ENCODE results near the gene CALHM6.
"Not testable (repeated sequence)": the region's sequence is repeated elsewhere in the genome, so short reads cannot be mapped to it uniquely, and the experiment has no call there.

CALHM6 gene

DNA sequence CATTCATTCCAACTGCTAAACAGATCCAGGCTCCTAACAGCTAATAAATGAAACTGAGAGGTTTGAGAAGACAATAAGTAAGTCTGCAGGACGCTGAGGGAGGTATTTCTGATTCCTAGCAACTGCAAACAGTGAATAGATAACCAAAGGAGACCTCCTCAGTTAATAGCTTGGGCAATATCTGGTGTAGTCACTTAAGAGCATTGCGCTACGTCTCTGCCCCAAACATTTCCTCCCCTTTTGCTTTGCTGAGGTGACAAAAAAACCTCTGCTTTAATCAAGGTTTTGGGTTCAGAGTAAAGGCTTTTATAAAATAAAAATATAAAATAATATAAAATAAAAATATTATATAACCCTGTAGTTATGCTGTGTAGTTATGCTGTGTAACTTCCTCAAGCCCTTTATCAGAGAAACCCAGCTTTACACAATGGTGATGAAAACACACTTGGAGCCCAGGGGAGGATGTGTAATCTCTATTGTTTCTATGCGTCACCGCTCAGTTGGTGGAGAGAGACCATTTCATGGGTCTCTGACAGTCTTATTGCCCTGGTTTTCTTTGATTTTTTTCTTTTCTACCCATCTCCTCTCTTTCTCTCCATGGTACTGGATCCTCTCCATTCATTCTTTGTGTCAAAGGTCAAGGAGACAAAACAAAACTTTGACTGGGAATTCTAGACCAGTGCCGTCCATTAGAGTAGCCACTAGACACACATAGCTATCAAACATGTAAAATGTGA lies 31.3 kb downstream of the CALHM6 start:
- Histone ChIP-seq H3K4me3 (ENCODE audit: low read length) (no peak overlapping the region), H3K27me3 (ENCODE audit: control insufficient read depth, insufficient read depth, low read length) (no peaks in the 10 kb centered on the region), H3K9ac (ENCODE audit: low read length) (no peak overlapping the region), H3K36me3 (ENCODE audit: control insufficient read depth, insufficient read depth, low read length) (no peaks in the 10 kb centered on the region), H3K4me1 (ENCODE audit: control insufficient read depth, insufficient read depth, low read length) (no peaks in the 10 kb centered on the region), H3K27ac (ENCODE audit: low read depth, low read length) (no peak overlapping the region)

DNA sequence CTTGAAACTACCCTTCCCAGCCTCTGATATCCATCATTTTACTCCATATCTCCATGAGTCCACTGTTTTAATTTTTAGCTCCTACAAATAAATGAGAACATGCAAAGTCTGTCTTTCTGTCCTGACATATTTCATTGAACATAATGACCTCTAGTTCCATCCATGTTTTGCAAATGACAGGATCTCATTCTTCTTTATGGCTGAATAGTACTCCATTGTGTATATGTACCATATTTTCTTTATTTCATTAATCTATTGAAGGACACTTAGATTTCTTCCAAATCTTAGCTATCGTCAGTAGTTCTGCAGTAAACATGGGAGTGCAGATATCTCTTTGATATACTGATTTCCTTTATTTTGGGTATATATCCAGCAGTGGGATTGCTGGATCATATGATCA lies 34.0 kb downstream of the CALHM6 start:
- H3K36me3 ChIP-seq (ENCODE audit: control insufficient read depth, insufficient read depth, low read length); H3K27ac ChIP-seq (ENCODE audit: low read depth, low read length); H3K27me3 ChIP-seq (ENCODE audit: control insufficient read depth, insufficient read depth, low read length); H3K4me1 ChIP-seq (ENCODE audit: control insufficient read depth, insufficient read depth, low read length); H3K9ac ChIP-seq (ENCODE audit: low read length); H3K4me3 ChIP-seq (ENCODE audit: low read length): not testable (repeated sequence)

DNA sequence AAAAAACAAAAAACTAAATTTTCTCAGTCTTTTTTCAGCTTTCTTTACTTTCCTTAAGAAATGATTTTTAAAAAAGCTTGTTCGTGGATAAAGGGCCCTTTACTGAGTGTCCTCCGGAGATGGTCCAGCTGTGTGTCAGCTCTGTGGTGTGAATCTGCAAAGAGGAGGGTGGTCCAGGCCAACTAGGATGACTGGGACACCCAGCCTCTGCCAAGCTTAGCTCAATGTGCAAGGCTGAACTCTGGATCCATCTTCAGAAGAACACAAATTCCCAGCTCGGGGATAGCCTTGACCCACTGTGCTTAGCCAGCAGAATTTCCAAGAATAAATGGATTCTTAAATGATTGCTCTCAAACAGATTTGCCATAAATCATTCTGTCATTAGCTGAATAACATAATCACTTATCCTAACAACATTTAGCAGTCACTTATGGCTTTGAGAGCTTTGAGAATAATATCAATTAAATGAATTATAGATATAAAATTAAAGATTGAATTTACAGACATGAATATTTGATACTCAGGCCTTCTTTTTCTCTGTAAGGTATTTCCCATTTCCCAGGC lies 36.0 kb downstream of the CALHM6 start:
- H3K27me3 ChIP-seq (ENCODE audit: control insufficient read depth, insufficient read depth, low read length): no peaks in the 10 kb centered on the region
- H3K9ac ChIP-seq (ENCODE audit: low read length): no peak overlapping the region
- H3K4me1 ChIP-seq (ENCODE audit: control insufficient read depth, insufficient read depth, low read length): no peaks in the 10 kb centered on the region
- H3K27ac ChIP-seq (ENCODE audit: low read depth, low read length): no peak overlapping the region
- H3K36me3 ChIP-seq (ENCODE audit: control insufficient read depth, insufficient read depth, low read length): no peaks in the 10 kb centered on the region
- H3K4me3 ChIP-seq (ENCODE audit: low read length): no peak overlapping the region

DNA sequence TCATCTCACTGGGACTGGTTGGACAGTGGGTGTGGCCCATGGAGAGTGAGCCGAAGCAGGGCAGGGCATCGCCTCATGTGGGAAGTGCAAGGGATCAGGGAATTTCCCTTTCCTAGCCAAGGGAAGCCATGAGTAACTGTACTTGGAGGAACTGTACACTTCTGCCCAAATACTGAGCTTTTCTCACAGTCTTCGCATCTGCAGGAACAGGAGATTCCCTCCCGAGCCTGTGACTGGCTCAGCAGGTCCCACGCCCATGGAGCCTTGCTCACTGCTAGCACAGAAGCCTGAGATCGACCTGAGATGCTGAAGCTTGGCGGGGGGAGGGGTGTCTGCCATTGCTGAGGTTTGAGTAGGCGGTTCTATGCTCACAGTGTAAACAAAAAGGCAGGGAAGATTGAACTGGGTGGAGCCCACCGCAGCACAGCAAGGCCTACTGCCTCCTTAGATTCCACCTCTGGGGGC lies 39.8 kb downstream of the CALHM6 start:
- no peaks in the 10 kb centered on the region for H3K4me1 ChIP-seq (ENCODE audit: control insufficient read depth, insufficient read depth, low read length)
- H3K9ac ChIP-seq (ENCODE audit: low read length): no peak overlapping the region
- H3K4me3 ChIP-seq (ENCODE audit: low read length): no peak overlapping the region
- H3K36me3 ChIP-seq (ENCODE audit: control insufficient read depth, insufficient read depth, low read length): no peaks in the 10 kb centered on the region
- no peaks in the 10 kb centered on the region for H3K27me3 ChIP-seq (ENCODE audit: control insufficient read depth, insufficient read depth, low read length)
- no peak overlapping the region for H3K27ac ChIP-seq (ENCODE audit: low read depth, low read length)

DNA sequence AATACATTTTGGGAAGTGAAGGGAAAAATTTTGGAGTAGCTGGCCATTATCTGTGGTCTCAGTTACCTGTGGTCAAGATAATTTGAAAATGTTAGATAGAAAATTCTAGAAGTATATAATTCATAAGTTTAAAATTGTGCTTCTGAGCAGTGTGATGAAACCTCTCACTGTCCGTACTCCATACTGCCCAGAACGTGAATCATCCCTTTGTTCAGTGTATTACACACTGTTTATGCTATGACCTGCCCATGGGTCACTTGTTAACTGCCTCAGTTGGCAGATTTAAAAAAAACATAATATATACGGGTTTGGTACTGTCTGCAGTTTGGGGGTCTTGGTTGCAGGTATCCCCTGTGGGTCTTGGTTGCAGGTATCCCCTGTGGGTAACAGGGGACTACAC lies 46.1 kb downstream of the CALHM6 start:
- Histone ChIP-seq H3K9ac (ENCODE audit: low read length) (no peak overlapping the region), H3K27me3 (ENCODE audit: control insufficient read depth, insufficient read depth, low read length) (no peaks in the 10 kb centered on the region), H3K4me1 (ENCODE audit: control insufficient read depth, insufficient read depth, low read length) (peaks cover under 1% of the 10 kb centered on the region), H3K36me3 (ENCODE audit: control insufficient read depth, insufficient read depth, low read length) (no peaks in the 10 kb centered on the region), H3K4me3 (ENCODE audit: low read length) (no peak overlapping the region), H3K27ac (ENCODE audit: low read depth, low read length) (no peak overlapping the region)

DNA sequence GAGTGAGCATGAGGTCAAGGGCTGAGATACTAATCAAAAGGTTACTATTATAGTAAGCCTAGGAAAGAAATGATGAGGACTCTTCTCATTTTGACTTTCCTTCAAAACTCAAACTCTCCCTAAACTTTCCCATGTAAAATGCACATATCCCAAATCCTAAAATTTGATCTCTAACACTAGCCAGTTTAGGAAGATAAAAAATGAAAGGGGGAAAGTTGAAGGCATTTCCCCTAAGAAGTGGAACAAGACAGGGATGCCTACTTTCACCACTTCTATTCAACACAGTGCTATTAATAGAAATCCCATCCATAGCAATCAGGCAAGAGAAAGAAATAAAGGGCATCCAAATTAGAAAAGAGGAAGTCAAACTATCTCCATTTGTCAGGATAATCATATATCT lies 47.4 kb downstream of the CALHM6 start:
- H3K27ac ChIP-seq (ENCODE audit: low read depth, low read length): no peak overlapping the region
- H3K4me1 ChIP-seq (ENCODE audit: control insufficient read depth, insufficient read depth, low read length): peaks cover 2% of the 10 kb centered on the region
- no peak overlapping the region for H3K9ac ChIP-seq (ENCODE audit: low read length)
- no peaks in the 10 kb centered on the region for H3K27me3 ChIP-seq (ENCODE audit: control insufficient read depth, insufficient read depth, low read length)
- no peak overlapping the region for H3K4me3 ChIP-seq (ENCODE audit: low read length)
- no peaks in the 10 kb centered on the region for H3K36me3 ChIP-seq (ENCODE audit: control insufficient read depth, insufficient read depth, low read length)

DNA sequence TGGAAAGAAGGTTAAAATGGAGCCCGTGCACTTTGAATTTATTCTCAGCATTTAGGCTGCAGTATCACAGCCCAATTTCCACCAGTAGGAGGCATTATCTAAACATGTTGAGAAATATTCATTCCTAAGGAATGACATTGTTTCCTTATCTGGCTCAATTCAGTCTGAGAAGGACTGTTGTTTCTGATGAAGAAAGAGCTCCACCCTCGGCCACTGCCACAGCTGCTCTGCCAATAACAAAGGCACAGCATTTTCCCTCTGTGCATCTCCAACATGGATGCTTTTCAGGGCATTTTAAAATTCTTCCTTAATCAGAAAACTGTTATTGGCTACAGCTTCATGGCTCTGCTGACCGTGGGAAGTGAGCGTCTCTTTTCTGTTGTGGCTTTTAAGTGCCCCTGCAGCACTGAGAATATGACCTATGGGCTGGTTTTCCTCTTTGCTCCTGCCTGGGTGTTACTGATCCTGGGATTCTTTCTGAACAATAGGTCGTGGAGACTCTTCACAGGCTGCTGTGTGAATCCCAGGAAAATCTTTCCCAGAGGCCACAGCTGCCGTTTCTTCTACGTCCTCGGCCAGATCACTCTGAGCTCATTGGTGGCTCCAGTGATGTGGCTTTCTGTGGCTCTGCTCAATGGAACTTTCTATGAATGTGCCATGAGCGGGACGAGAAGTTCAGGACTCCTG lies 50.4 kb downstream of the CALHM6 start, which contains the start of gene CALHM5:
CALHM5 (plus strand) TSS at position 216 of the 687 bp plus-strand sequence; CDS start at position 274, 58 bp downstream.
- Histone ChIP-seq H3K4me1 (ENCODE audit: control insufficient read depth, insufficient read depth, low read length) (peaks cover 5% of the 10 kb centered on the region), H3K27ac (ENCODE audit: low read depth, low read length) (peak within 1 kb of the TSS; percentile 79), H3K27me3 (ENCODE audit: control insufficient read depth, insufficient read depth, low read length) (no peaks in the 10 kb centered on the region), H3K9ac (ENCODE audit: low read length) (peak within 1 kb of the TSS; percentile 35), H3K36me3 (ENCODE audit: control insufficient read depth, insufficient read depth, low read length) (no peaks in the 10 kb centered on the region), H3K4me3 (ENCODE audit: low read length) (peak within 1 kb of the TSS; percentile 65)

DNA sequence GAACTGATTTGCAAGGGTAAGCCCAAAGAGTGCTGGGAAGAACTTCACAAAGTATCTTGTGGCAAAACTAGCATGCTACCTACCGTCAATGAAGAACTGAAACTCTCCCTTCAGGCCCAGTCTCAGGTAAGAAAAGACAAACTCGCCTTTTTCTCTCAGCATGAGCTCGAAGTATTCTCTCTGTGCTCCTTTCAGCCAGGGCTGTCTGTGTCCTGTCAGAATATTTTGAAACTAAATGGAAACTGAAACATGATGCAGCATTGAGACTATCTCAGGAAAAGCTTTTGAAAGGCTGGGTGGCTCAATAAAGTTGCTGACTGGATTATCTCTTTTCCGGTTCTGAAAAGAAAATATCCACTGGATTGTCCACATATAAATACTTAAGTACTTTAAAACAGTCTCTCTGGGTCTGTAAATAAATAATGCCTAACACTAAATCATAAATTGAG lies 51.0 kb downstream of the CALHM6 start:
- H3K4me3 ChIP-seq (ENCODE audit: low read length): peak overlapping the region; percentile 65
- no peak overlapping the region for H3K9ac ChIP-seq (ENCODE audit: low read length)

DNA sequence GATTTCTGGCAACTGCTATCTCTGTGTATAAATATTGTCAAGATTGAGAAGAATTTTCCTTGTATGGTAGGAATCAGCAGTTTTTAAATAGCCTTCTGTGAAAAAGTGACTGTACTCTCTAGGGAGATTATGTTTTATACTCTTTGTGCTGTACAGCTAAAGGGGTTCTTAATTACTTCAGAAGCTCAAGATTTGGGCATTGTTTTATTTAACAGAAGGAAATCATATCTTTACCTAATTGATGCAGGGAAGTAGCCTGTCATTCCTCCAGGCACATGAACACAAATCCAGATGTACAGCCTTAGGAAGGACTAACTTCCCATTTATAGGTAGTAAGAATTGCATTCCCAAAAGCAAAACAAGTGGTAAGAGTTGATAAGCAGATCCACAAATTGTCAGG lies 51.6 kb downstream of the CALHM6 start:
- Histone ChIP-seq H3K9ac (ENCODE audit: low read length) (no peak overlapping the region), H3K36me3 (ENCODE audit: control insufficient read depth, insufficient read depth, low read length) (no peaks in the 10 kb centered on the region), H3K4me1 (ENCODE audit: control insufficient read depth, insufficient read depth, low read length) (peaks cover 5% of the 10 kb centered on the region), H3K4me3 (ENCODE audit: low read length) (peak overlapping the region; percentile 65), H3K27me3 (ENCODE audit: control insufficient read depth, insufficient read depth, low read length) (no peaks in the 10 kb centered on the region), H3K27ac (ENCODE audit: low read depth, low read length) (no peak overlapping the region)

More for the DNA sequence above, 51.0 kb downstream of the CALHM6 start:
- Histone ChIP-seq H3K27me3 (ENCODE audit: control insufficient read depth, insufficient read depth, low read length) (no peaks in the 10 kb centered on the region), H3K27ac (ENCODE audit: low read depth, low read length) (peak overlapping the region; percentile 79), H3K36me3 (ENCODE audit: control insufficient read depth, insufficient read depth, low read length) (no peaks in the 10 kb centered on the region), H3K4me1 (ENCODE audit: control insufficient read depth, insufficient read depth, low read length) (peaks cover 5% of the 10 kb centered on the region)
